CD4-positive, alpha-beta T cell (primary cell): ENCODE results near the gene JMJD4. TPM values are rescaled to one million over a fixed set of nuclear protein-coding genes. Genes with fewer than 3 reads are reported as not detected.

Experiments
- ATAC-seq: fragments of 200-7000 bp; cut with Tn5 transposase; one replicate; pipeline ENCODE4 v1.10.0; 2022; ENCODE audit warnings: mild to moderate bottlenecking; ENCODE audit not compliant: poor library complexity
- CTCF ChIA-PET: fragments of 350-600 bp; sonication (Branson Sonifier 250); formaldehyde crosslinking; loops from one replicate; lab custom pipeline; 2021; ENCODE audit warnings: antibody characterized with exemption, inconsistent platforms; lab: Charles Lee
- POLR2A ChIA-PET: fragments of 350-600 bp; sonication (Branson Sonifier 250); formaldehyde crosslinking; loops from one replicate; lab custom pipeline; 2021; ENCODE audit warnings: antibody characterized with exemption, inconsistent platforms; lab: Charles Lee
- DNase-seq, 14 experiments: peaks; one replicate each; pipeline ENCODE4 v3.0.0-alpha.2; 2013 to 2020; ENCODE audit warnings: mixed read lengths in 2 of 14
- H3K27ac ChIP-seq, 2 donors: one replicate each; pipeline versions ENCODE4 v1.5.1 to v1.7.0; 2013; ENCODE audit warnings: low read length in 2 of 2, low read depth in 1 of 2, mild to moderate bottlenecking in 1 of 2
- H3K27me3 ChIP-seq, 2 experiments: 1 replicate in 1 of 2; 2 replicates in 1 of 2; pipeline versions ENCODE4 v1.6.1 to v1.7.0; 2013; ENCODE audit warnings: low read length in 2 of 2, control low read depth in 1 of 2, mild to moderate bottlenecking in 1 of 2, moderate library complexity in 1 of 2; ENCODE audit not compliant: insufficient read depth in 2 of 2, control insufficient read depth in 1 of 2
- H3K36me3 ChIP-seq: one replicate; pipeline ENCODE4 v1.6.1; 2013; ENCODE audit warnings: low read length, control low read depth; ENCODE audit not compliant: insufficient read depth
- H3K4me1 ChIP-seq: one replicate; pipeline ENCODE4 v1.6.1; 2013; ENCODE audit warnings: low read length, control low read depth; ENCODE audit not compliant: insufficient read depth
- H3K4me3 ChIP-seq: one replicate; pipeline ENCODE4 v1.5.1; 2013; ENCODE audit warnings: mild to moderate bottlenecking, low read length, moderate library complexity
- H3K9me3 ChIP-seq, 2 experiments: 1 replicate in 1 of 2; 2 replicates in 1 of 2; pipeline versions ENCODE4 v1.6.1 to v1.7.0; 2013; ENCODE audit warnings: low read length in 2 of 2, mild to moderate bottlenecking in 2 of 2, control low read depth in 1 of 2, moderate library complexity in 1 of 2; ENCODE audit not compliant: control insufficient read depth in 1 of 2, insufficient read depth in 1 of 2
- H3K27ac Mint-ChIP-seq: one replicate; pipeline ENCODE4 v1.8.0; 2020; ENCODE audit warnings: mixed read lengths
- H3K27me3 Mint-ChIP-seq: one replicate; pipeline ENCODE4 v1.8.0; 2021; ENCODE audit warnings: mixed read lengths
- H3K36me3 Mint-ChIP-seq: one replicate; pipeline ENCODE4 v1.8.0; 2021; ENCODE audit warnings: low read depth, mixed read lengths
- H3K4me1 Mint-ChIP-seq: one replicate; pipeline ENCODE4 v1.8.0; 2021; ENCODE audit warnings: low read depth, mixed read lengths
- H3K4me3 Mint-ChIP-seq: one replicate; pipeline ENCODE4 v1.8.0; 2020; ENCODE audit warnings: mild to moderate bottlenecking, mixed read lengths
- H3K9me3 Mint-ChIP-seq: one replicate; pipeline ENCODE4 v1.8.0; 2020; ENCODE audit warnings: mixed read lengths
- CTCF ChIP-seq: fragments of 200-600 bp; IDR thresholded peaks from one replicate; pipeline ENCODE4 v1.8.0; 2022; ENCODE audit warnings: antibody characterized with exemption, mild to moderate bottlenecking
- intact Hi-C, 2 experiments: fragments of 100-400 bp; cut with DNase I in 1 of 2; cut with micrococcal nuclease in 1 of 2; formaldehyde crosslinking; loops; one replicate each; pipeline versions ENCODE4 v1.15.1 to v1.9.0; 2023 to 2025; cut with DNase I, micrococcal nuclease
- total RNA-seq, 174 experiments: library from RNA in 2 of 174; stranded (reverse) in 2 of 174; gene quantifications; one replicate each; pipeline ENCODE4 v1.2.3 and lab custom pipeline; 2021 to 2026

The JMJD4 gene
- total RNA-seq, 2 experiments from 2014 or later: 11.4 to 11.9 TPM

DNA sequence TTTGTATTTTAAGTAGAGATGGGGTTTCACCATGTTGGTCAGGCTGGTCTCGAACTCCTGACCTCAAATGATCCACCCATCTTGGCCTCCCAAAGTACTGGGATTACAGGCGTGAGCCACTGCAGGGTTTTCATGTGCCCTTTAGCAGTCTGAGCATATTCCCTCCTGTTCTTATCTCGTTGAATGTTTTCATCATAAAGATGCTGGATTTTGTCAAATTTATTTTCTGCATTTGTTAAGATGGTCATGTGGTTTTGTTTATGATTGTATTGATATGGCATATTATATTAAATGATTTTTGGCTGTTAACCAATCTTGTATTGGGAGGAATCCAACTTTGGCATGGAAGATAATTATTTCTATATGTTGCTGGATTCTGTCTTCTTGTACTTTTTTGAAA is 8.8 kb downstream of the JMJD4 start:
- Mint-ChIP-seq H3K27ac (no peak overlapping the region), H3K36me3 (peaks cover 7% of the 10 kb centered on the region), H3K27me3 (peaks cover 5% of the 10 kb centered on the region), H3K9me3 (peaks cover 5% of the 10 kb centered on the region), H3K4me3 (peak overlapping the region; percentile 73), H3K4me1 (peaks cover 25% of the 10 kb centered on the region)
- no peak overlapping the region for H3K27ac ChIP-seq
- CTCF ChIA-PET: interaction anchor here (0.7 kb wide), 2 partner anchors 72 to 439 kb away, joined by 5 read pairs; no protein-coding TSS in a partner anchor
- no peak for DNase-seq
- intact Hi-C loops: loop anchor here in 1 of 2 experiments (5.0 kb wide), 1 partner anchor 551 kb away; no protein-coding TSS in a partner anchor
- H3K9me3 ChIP-seq: peaks cover 4 to 16% of the 10 kb centered on the region in 2 experiments
- ATAC-seq: no peak
- POLR2A ChIA-PET: interaction anchor here (0.6 kb wide), 1 partner anchor 333 kb away, joined by 3 read pairs; no protein-coding TSS in a partner anchor
- TF ChIP-seq CTCF: no peak
- H3K4me3 ChIP-seq: no peak overlapping the region
- H3K4me1 ChIP-seq: peaks cover 27% of the 10 kb centered on the region
- H3K27me3 ChIP-seq: no peaks in the 10 kb centered on the region
- peaks cover 2% of the 10 kb centered on the region for H3K36me3 ChIP-seq

GRCh38 chr1:227725046-227725445 is 10.1 kb downstream of the JMJD4 start:
- POLR2A ChIA-PET: no interaction called here
- Mint-ChIP-seq H3K9me3 (peaks cover 11% of the 10 kb centered on the region), H3K27me3 (peaks cover 5% of the 10 kb centered on the region), H3K4me1 (peaks cover 21% of the 10 kb centered on the region), H3K36me3 (peaks cover 18% of the 10 kb centered on the region), H3K27ac (no peak overlapping the region), H3K4me3 (no peak overlapping the region)
- DNase-seq (no peak), ATAC-seq (no peak)
- peaks cover 12 to 25% of the 10 kb centered on the region in 2 experiments for H3K9me3 ChIP-seq
- intact Hi-C loops: loop anchor here in 1 of 2 experiments (5.0 kb wide), 1 partner anchor 552 kb away; no protein-coding TSS in a partner anchor
- no peaks in the 10 kb centered on the region for H3K27me3 ChIP-seq
- CTCF ChIA-PET: no interaction called here
- H3K36me3 ChIP-seq: no peaks in the 10 kb centered on the region
- no peak overlapping the region for H3K27ac ChIP-seq
- peaks cover 24% of the 10 kb centered on the region for H3K4me1 ChIP-seq
- TF ChIP-seq CTCF: no peak
- no peak overlapping the region for H3K4me3 ChIP-seq

- Mint-ChIP-seq H3K27me3 (peaks cover 5% of the 10 kb centered on the region), H3K36me3 (peaks cover 28% of the 10 kb centered on the region), H3K9me3 (peaks cover 21% of the 10 kb centered on the region), H3K27ac (no peak overlapping the region), H3K4me1 (peaks cover 6% of the 10 kb centered on the region), H3K4me3 (no peak overlapping the region)
- Histone ChIP-seq H3K27me3 (no peaks in the 10 kb centered on the region), H3K4me1 (peaks cover 9% of the 10 kb centered on the region), H3K36me3 (no peaks in the 10 kb centered on the region), H3K4me3 (no peak overlapping the region), H3K27ac (no peak overlapping the region), H3K9me3 (peaks cover 23 to 38% of the 10 kb centered on the region in 2 experiments)
- no peak for DNase-seq
- ATAC-seq: no peak
- intact Hi-C loops: no loop called here
- TF ChIP-seq CTCF: no peak
- POLR2A ChIA-PET: interaction anchor here (0.7 kb wide), 1 partner anchor 1619 kb away, joined by 3 read pairs; the partner anchor contains the start of gene CCSAP
- CTCF ChIA-PET: no interaction called here
These were observed 11.6 kb downstream of the JMJD4 start for GRCh38 chr1:227723474-227723873.
